Lung (tissue), 12 donors: Measurements from ENCODE around the gene SWSAP1. TPM values are rescaled to one million over a fixed set of nuclear protein-coding genes. Genes with fewer than 3 reads are reported as not detected.

Experiments used
- ATAC-seq: fragments of 200-7000 bp; cut with Tn5 transposase; one replicate; pipeline ENCODE4 v1.9.1; 2020; ENCODE audit warnings: moderate number of reproducible peaks; ENCODE audit not compliant: insufficient read depth, low FRiP score
- DNase-seq, 3 donors: peaks; one replicate each; pipeline ENCODE4 v3.0.0-alpha.2; 2013 to 2017
- H3K27ac ChIP-seq, 2 donors: one replicate each; pipeline ENCODE4 v1.5.1; 2013; ENCODE audit warnings: mild to moderate bottlenecking in 2 of 2, moderate library complexity in 2 of 2, control low read depth in 1 of 2, inconsistent platforms in 1 of 2, low read depth in 1 of 2, low read length in 1 of 2
- H3K27me3 ChIP-seq, 3 donors: one replicate each; pipeline ENCODE4 v1.5.1; 2013; ENCODE audit warnings: low read length in 2 of 3; ENCODE audit not compliant: control insufficient read depth in 3 of 3, insufficient read depth in 3 of 3
- H3K36me3 ChIP-seq, 4 donors: one replicate each; pipeline ENCODE4 v1.5.1; 2013; ENCODE audit warnings: low read length in 4 of 4, mild to moderate bottlenecking in 1 of 4, moderate library complexity in 1 of 4; ENCODE audit not compliant: control insufficient read depth in 4 of 4, insufficient read depth in 4 of 4
- H3K4me1 ChIP-seq, 5 donors: one replicate each; pipeline ENCODE4 v1.5.1; 2013; ENCODE audit warnings: low read length in 5 of 5, mild to moderate bottlenecking in 2 of 5, moderate library complexity in 1 of 5; ENCODE audit not compliant: control insufficient read depth in 5 of 5, insufficient read depth in 5 of 5
- H3K4me3 ChIP-seq: one replicate; pipeline ENCODE4 v1.5.1; 2013; ENCODE audit warnings: mild to moderate bottlenecking, control low read depth, moderate library complexity
- H3K9ac ChIP-seq, 2 donors: one replicate each; pipeline ENCODE4 v1.5.1; 2013; ENCODE audit warnings: low read length in 2 of 2, control low read depth in 1 of 2; ENCODE audit not compliant: insufficient read depth in 1 of 2
- H3K9me3 ChIP-seq, 4 donors: one replicate each; pipeline ENCODE4 v1.5.1; 2013; ENCODE audit warnings: low read length in 3 of 4, mild to moderate bottlenecking in 1 of 4, moderate library complexity in 1 of 4; ENCODE audit not compliant: control insufficient read depth in 4 of 4, insufficient read depth in 3 of 4
- CTCF ChIP-seq: IDR thresholded peaks from 2 replicates; pipeline ENCODE4 v1.5.1; 2012; ENCODE audit warnings: mild to moderate bottlenecking; ENCODE audit errors: control extremely low read depth, extremely low read depth
- WGBS, 2 donors: extraction: QIAGEN DNeasy Blood & Tissue Kit; methylation state at CpG; one replicate each; pipeline ENCODE4 v1.1.7; 2013; 5-methylcytosine and 5-hydroxymethylcytosine counted together
- polyA plus RNA-seq, 2 donors: library from polyadenylated mRNA; stranded (reverse); fragments of 200-250 nt; gene quantifications; one replicate each; pipeline ENCODE4 v1.2.1, GENCODE V29; 2013
- total RNA-seq, 2 donors: library from RNA; depleted of rRNA in 1 of 2; stranded (reverse); fragments of >200 nt in 1 of 2; gene quantifications; one replicate each; pipeline ENCODE4 v1.2.1, GENCODE V29; 2014 to 2021
- donor health status: control.
- donor health status: control.
- donor health status: Bipolar disorder and iron deficiency.
- donor health status: healthy.
- donor health status: DM: yes; HTN: yes; CAD: no.

SWSAP1 gene
- total and polyA plus RNA-seq, 4 donors, result 1.1 to 4.1 (median 3.8) TPM

- Histone ChIP-seq H3K4me1 (peaks cover 0 to 2% (median 0%) of the 10 kb centered on the region in 5 donors), H3K4me3 (no peak overlapping the region), H3K9me3 (peaks cover 0 to 3% (median 0%) of the 10 kb centered on the region in 4 donors), H3K36me3 (peaks cover 0 to 6% (median 0%) of the 10 kb centered on the region in 4 donors), H3K9ac (no peak overlapping the region), H3K27me3 (no peaks in the 10 kb centered on the region), H3K27ac (no peak overlapping the region)
- no peak for TF ChIP-seq CTCF
- 96 to 100% methylated on average over 2 of the region's 2 CpGs for WGBS, 2 donors
- DNase-seq, result no peak
- ATAC-seq, result no peak
These were observed 15.9 kb downstream of the SWSAP1 start for GRCh38 chr19:11390359-11390758.

- Histone ChIP-seq H3K9me3 (peaks cover 0 to 3% (median 0%) of the 10 kb centered on the region in 4 donors), H3K27ac (no peak overlapping the region), H3K4me1 (peaks cover 0 to 2% (median 0%) of the 10 kb centered on the region in 5 donors), H3K36me3 (peaks cover 0 to 6% (median 0%) of the 10 kb centered on the region in 4 donors), H3K27me3 (no peaks in the 10 kb centered on the region), H3K9ac (no peak overlapping the region), H3K4me3 (no peak overlapping the region)
- no peak for TF ChIP-seq CTCF
- DNase-seq, result no peak
- ATAC-seq, result no peak
- WGBS, 2 donors, result 73 to 82% methylated on average over 4 of the region's 4 CpGs
These were observed 16.6 kb downstream of the SWSAP1 start for GRCh38 chr19:11390933-11391680.

GRCh38 chr19:11397089-11397610, 22.7 kb downstream of the SWSAP1 start:
- peaks cover 0 to 15% (median 0%) of the 10 kb centered on the region in 4 donors for H3K36me3 ChIP-seq
- DNase-seq, result no peak
- H3K9me3 ChIP-seq, result no peaks in the 10 kb centered on the region
- H3K9ac ChIP-seq, result no peak overlapping the region
- no peaks in the 10 kb centered on the region for H3K27me3 ChIP-seq
- no peak for TF ChIP-seq CTCF
- no peak overlapping the region for H3K4me3 ChIP-seq
- 92 to 96% methylated on average over 21 to 22 of the region's 22 CpGs for WGBS, 2 donors
- no peak overlapping the region for H3K27ac ChIP-seq
- H3K4me1 ChIP-seq, result no peaks in the 10 kb centered on the region
- ATAC-seq, result no peak
